H1 (cell line): ENCODE results near the gene CCDC38. TPM values are rescaled to one million over a fixed set of nuclear protein-coding genes. Genes with fewer than 3 reads are reported as not detected.

Experiments
- CTCF ChIA-PET: fragments of 300-600 bp; sonication (Branson Sonifier 250); formaldehyde crosslinking; loops from one replicate; lab custom pipeline; 2021; ENCODE audit not compliant: partially characterized antibody; lab: Charles Lee
- POLR2A ChIA-PET: fragments of 300-600 bp; sonication (Branson Sonifier 250); formaldehyde crosslinking; loops from one replicate; lab custom pipeline; 2021; ENCODE audit warnings: inconsistent platforms; ENCODE audit not compliant: partially characterized antibody; lab: Charles Lee
- DNase-seq, 2 experiments: peaks; one replicate each; pipeline versions ENCODE4 v3.0.0 to v3.0.0-alpha.2; 2010 to 2022; ENCODE audit warnings: low spot score in 2 of 2, low read depth in 1 of 2, mixed read lengths in 1 of 2
- FAIRE-seq: peaks from 2 replicates; lab custom pipeline; 2011; peaks lifted over from hg19 to GRCh38; lab: Jason Lieb, UNC
- H2AFZ ChIP-seq: 2 replicates; pipeline ENCODE4 v1.8.1; 2012; ENCODE audit warnings: low read length, inconsistent platforms
- H2AK5ac ChIP-seq: 2 replicates; pipeline ENCODE4 v1.6.1; 2013; ENCODE audit warnings: low read depth, low read length
- H2BK120ac ChIP-seq: replicated peaks from 2 replicates; pipeline ENCODE3; 2013; ENCODE audit warnings: low read depth, low read length, inconsistent platforms
- H2BK12ac ChIP-seq: 2 replicates; pipeline ENCODE4 v1.6.1; 2013; ENCODE audit warnings: low read depth, low read length
- H2BK15ac ChIP-seq: 2 replicates; pipeline ENCODE4 v1.6.1; 2013; ENCODE audit warnings: low read length
- H2BK20ac ChIP-seq: 2 replicates; pipeline ENCODE4 v1.6.1; 2013; ENCODE audit warnings: low read length
- H2BK5ac ChIP-seq: 2 replicates; pipeline ENCODE4 v1.6.1; 2013; ENCODE audit warnings: low read depth, low read length
- H3K14ac ChIP-seq: 2 replicates; pipeline ENCODE4 v1.6.1; 2013; ENCODE audit warnings: inconsistent platforms; ENCODE audit not compliant: insufficient read length
- H3K18ac ChIP-seq: 2 replicates; pipeline ENCODE4 v1.6.1; 2013; ENCODE audit warnings: low read length; ENCODE audit errors: extremely low read depth
- H3K23ac ChIP-seq: 2 replicates; pipeline ENCODE4 v1.6.1; 2013; ENCODE audit warnings: inconsistent platforms; ENCODE audit not compliant: insufficient read length
- H3K23me2 ChIP-seq: 2 replicates; pipeline ENCODE4 v1.6.1; 2013; ENCODE audit warnings: low read depth, low read length
- H3K27ac ChIP-seq: 2 replicates; pipeline ENCODE4 v1.6.1; 2011; ENCODE audit warnings: low read depth, low read length, inconsistent platforms
- H3K27me3 ChIP-seq, 4 experiments: replicated peaks in 1 of 4; 1 replicate in 1 of 4; 2 replicates in 3 of 4; pipeline versions ENCODE4 v1.6.1 to v1.8.1; 2011 to 2013; ENCODE audit warnings: low read length in 3 of 4, mild to moderate bottlenecking in 3 of 4, inconsistent platforms in 2 of 4, mixed read lengths in 2 of 4, moderate library complexity in 1 of 4; ENCODE audit not compliant: control insufficient read depth in 3 of 4, insufficient read depth in 3 of 4; ENCODE audit errors: extremely low read depth in 1 of 4
- H3K36me3 ChIP-seq, 4 experiments: 2 replicates each; pipeline versions ENCODE4 v1.6.1 to v1.8.1; 2011 to 2013; ENCODE audit warnings: mild to moderate bottlenecking in 4 of 4, low read length in 3 of 4, moderate library complexity in 2 of 4, control low read depth in 1 of 4, inconsistent platforms in 1 of 4; ENCODE audit not compliant: insufficient read depth in 4 of 4, control insufficient read depth in 2 of 4
- H3K4ac ChIP-seq: replicated peaks from 2 replicates; pipeline ENCODE3; 2013; ENCODE audit warnings: low read length, low read depth, mixed read lengths, inconsistent platforms; ENCODE audit not compliant: insufficient read length
- H3K4me1 ChIP-seq, 4 experiments: replicated peaks in 1 of 4; 1 replicate in 1 of 4; 2 replicates in 3 of 4; pipeline versions ENCODE4 v1.6.1 to v1.8.1; 2011 to 2013; ENCODE audit warnings: low read length in 3 of 4, inconsistent platforms in 2 of 4, mixed read lengths in 1 of 4; ENCODE audit not compliant: insufficient read depth in 4 of 4, control insufficient read depth in 3 of 4
- H3K4me2 ChIP-seq, 2 experiments: 2 replicates each; pipeline versions ENCODE4 v1.6.1 to v1.8.1; 2011 to 2013; ENCODE audit warnings: low read depth in 2 of 2, low read length in 2 of 2, control low read depth in 1 of 2, inconsistent platforms in 1 of 2, mild to moderate bottlenecking in 1 of 2; ENCODE audit not compliant: insufficient read depth in 1 of 2
- H3K4me3 ChIP-seq, 4 experiments: fragments of 200-600, 300-600 bp in 1 of 4; sonication (generic), shearing (Covaris generic), sonication (Bioruptor Twin) in 1 of 4; 2 replicates each; pipeline versions ENCODE4 v1.5.1 to v1.8.1; 2011 to 2016; ENCODE audit warnings: low read length in 4 of 4, low read depth in 3 of 4, control low read depth in 2 of 4, inconsistent platforms in 2 of 4, mild to moderate bottlenecking in 2 of 4, mixed read lengths in 1 of 4, moderate library complexity in 1 of 4; ENCODE audit not compliant: insufficient read depth in 2 of 4; ENCODE audit errors: extremely low read depth in 1 of 4
- H3K56ac ChIP-seq: replicated peaks from 2 replicates; pipeline ENCODE3; 2013; ENCODE audit warnings: low read depth, mild to moderate bottlenecking, mixed read lengths, low read length, inconsistent platforms; ENCODE audit not compliant: insufficient read length
- H3K79me1 ChIP-seq: 2 replicates; pipeline ENCODE4 v1.6.1; 2013; ENCODE audit warnings: low read depth, low read length, control low read depth
- H3K79me2 ChIP-seq, 2 experiments: 2 replicates each; pipeline versions ENCODE4 v1.6.1 to v1.8.1; 2012 to 2013; ENCODE audit warnings: low read length in 2 of 2, mild to moderate bottlenecking in 2 of 2, inconsistent platforms in 1 of 2; ENCODE audit not compliant: insufficient read depth in 2 of 2, control insufficient read depth in 1 of 2
- H3K9ac ChIP-seq, 4 experiments: replicated peaks in 1 of 4; 1 replicate in 1 of 4; 2 replicates in 3 of 4; pipeline versions ENCODE4 v1.6.1 to v1.8.1; 2011 to 2013; ENCODE audit warnings: low read depth in 3 of 4, low read length in 3 of 4, control low read depth in 2 of 4, mild to moderate bottlenecking in 2 of 4, moderate library complexity in 2 of 4, inconsistent platforms in 1 of 4; ENCODE audit errors: extremely low read depth in 1 of 4
- H3K9me3 ChIP-seq, 2 experiments: 2 replicates each; pipeline versions ENCODE4 v1.6.1 to v1.8.1; 2012 to 2013; ENCODE audit warnings: mild to moderate bottlenecking in 2 of 2, moderate library complexity in 2 of 2, control low read depth in 1 of 2, inconsistent platforms in 1 of 2, low read depth in 1 of 2, low read length in 1 of 2, mixed read lengths in 1 of 2; ENCODE audit not compliant: insufficient read depth in 2 of 2
- H4K20me1 ChIP-seq, 2 experiments: replicated peaks in 1 of 2; 2 replicates each; pipeline versions ENCODE3 to v1.8.1; 2011 to 2013; ENCODE audit warnings: inconsistent platforms in 2 of 2, low read length in 2 of 2, mild to moderate bottlenecking in 1 of 2; ENCODE audit not compliant: insufficient read depth in 2 of 2, control insufficient read depth in 1 of 2
- H4K5ac ChIP-seq: 2 replicates; pipeline ENCODE4 v1.6.1; 2013; ENCODE audit warnings: low read length, low read depth, mixed read lengths, inconsistent platforms; ENCODE audit not compliant: insufficient read length
- H4K8ac ChIP-seq: 2 replicates; pipeline ENCODE4 v1.8.0; 2013; ENCODE audit warnings: mild to moderate bottlenecking, moderate library complexity, low read length, inconsistent platforms; ENCODE audit not compliant: insufficient read depth; ENCODE audit errors: extremely low read depth
- H4K91ac ChIP-seq: replicated peaks from 2 replicates; pipeline ENCODE3; 2013; ENCODE audit warnings: low read length, mixed read lengths, inconsistent platforms; ENCODE audit not compliant: insufficient read length
- CEBPB ChIP-seq: IDR thresholded peaks from 2 replicates; pipeline ENCODE4 v1.6.1; 2012; ENCODE audit warnings: low read depth, low read length
- CHD1 ChIP-seq: IDR thresholded peaks from 2 replicates; pipeline ENCODE4 v1.6.1; 2012; ENCODE audit warnings: low read depth, low read length, improper control_type of control experiment
- JUND ChIP-seq: IDR thresholded peaks from 2 replicates; pipeline ENCODE4 v1.6.1; 2011; ENCODE audit warnings: mild to moderate bottlenecking, improper control_type of control experiment, low read length
- RFX5 ChIP-seq: IDR thresholded peaks from 2 replicates; pipeline ENCODE4 v1.6.1; 2011; ENCODE audit warnings: low read depth, low read length, improper control_type of control experiment, borderline replicate concordance
- WGBS, 2 experiments: shearing (Covaris generic) in 1 of 2; methylation state at CpG; one replicate each; pipeline versions ENCODE4 v1.1.6 to v1.1.7; 2013 to 2015; ENCODE audit warnings: low lambda C conversion rate in 2 of 2, mixed read lengths in 2 of 2, inconsistent platforms in 1 of 2, low coverage in 1 of 2, missing lambda C conversion rate in 1 of 2; ENCODE audit not compliant: insufficient replicate concordance in 2 of 2, insufficient coverage in 1 of 2, insufficient read length in 1 of 2; ENCODE audit errors: extremely low coverage in 1 of 2, missing lambda C conversion rate in 1 of 2; 5-methylcytosine and 5-hydroxymethylcytosine counted together
- polyA plus RNA-seq, 7 experiments: library from polyadenylated mRNA; depleted of rRNA in 3 of 7; stranded (reverse) in 5 of 7; unstranded in 2 of 7; fragments of >200 nt in 5 of 7; fragments of 200-250 nt in 2 of 7; gene quantifications; 1 replicate in 5 of 7; 2 replicates in 1 of 7; 4 replicates in 1 of 7; pipeline versions ENCODE4 v1.2.1 to v1.2.3, GENCODE V29; 2011 to 2013; ENCODE audit warnings: missing spikeins in 2 of 7, mixed read lengths in 2 of 7
- total RNA-seq: library from RNA; stranded (reverse); fragmentation: NEBNext Ultra II Directional; extraction: Animal tissue kit (Norgen Biotek cat#: 25700); gene quantifications from 2 replicates; pipeline ENCODE4 v1.2.1, GENCODE V29; 2021

Gene CCDC38
- total and polyA plus RNA-seq, 2 of the 8 experiments (the other 6 are each of a cell fraction or from before 2014, with no cell fraction given), result not detected

DNA sequence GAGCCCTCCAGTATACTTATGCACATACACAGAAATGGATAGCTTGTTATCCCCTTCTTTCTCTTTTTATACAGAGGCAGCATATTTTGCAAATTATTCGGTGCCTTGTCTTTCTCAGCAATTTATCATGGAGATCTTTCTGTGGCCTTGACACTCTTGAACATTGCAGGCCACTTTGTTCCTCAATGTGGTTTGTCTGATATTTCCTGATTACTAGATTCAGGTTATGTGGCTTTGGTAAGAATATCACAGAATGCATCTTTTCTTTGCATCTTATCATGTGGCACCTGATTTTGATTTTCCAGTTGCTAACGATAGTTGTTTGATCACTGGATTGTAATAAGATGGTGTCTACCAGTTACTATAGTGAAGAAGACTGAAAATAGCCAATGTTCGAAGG is 90.8 kb downstream of the CCDC38 start:
- 87% methylated on average over 3 of the region's 3 CpGs; no CpG with 5 or more reads in 1 of the 2 experiments for WGBS, 2 experiments
- no peak overlapping the region for H4K91ac ChIP-seq

More for the DNA sequence above, 90.8 kb downstream of the CCDC38 start:
- no peak overlapping the region for H2BK15ac ChIP-seq
- TF ChIP-seq CHD1 (no peak), CEBPB (no peak), RFX5 (no peak), JUND (no peak)
- TF ChIP-seq, all 59 proteins: peak for 0
- ChIA-PET CTCF (no interaction called here), POLR2A (no interaction called here)
- Histone ChIP-seq H2AK5ac (no peak overlapping the region), H2AFZ (no peak overlapping the region), H3K27me3 (no peaks in the 10 kb centered on the region), H2BK12ac (no peak overlapping the region), H3K4me2 (no peak overlapping the region), H3K79me1 (no peaks in the 10 kb centered on the region), H3K27ac (no peak overlapping the region), H3K9ac (no peak overlapping the region), H2BK120ac (no peak overlapping the region), H4K20me1 (no peaks in the 10 kb centered on the region), H3K4ac (no peak overlapping the region), H3K14ac (no peak overlapping the region), H3K4me1 (peaks cover 0 to 2% (median 0%) of the 10 kb centered on the region in 4 experiments; a peak in 1 of 7 replicates), H4K8ac (no peak overlapping the region), H4K5ac (no peak overlapping the region), H3K56ac (no peak overlapping the region), H3K9me3 (no peaks in the 10 kb centered on the region), H3K79me2 (no peaks in the 10 kb centered on the region), H3K18ac (no peak overlapping the region), H3K36me3 (no peaks in the 10 kb centered on the region), H3K23me2 (no peaks in the 10 kb centered on the region), H3K23ac (no peak overlapping the region), H3K4me3 (no peak overlapping the region), H2BK20ac (no peak overlapping the region), H2BK5ac (no peak overlapping the region)
- FAIRE-seq (no peak), DNase-seq (no peak)
